HG03354 (cell line): Measurements from ENCODE around the gene KL.
A peak's percentile ranks its signal among the peaks of the same experiment; 100 is the strongest.

Source experiments
- ATAC-seq: cut with Tn5 transposase; IDR thresholded peaks from one replicate; pipeline ENCODE4 v1.9.1; 2021; ENCODE audit warnings: mild to moderate bottlenecking; ENCODE audit not compliant: unreplicated experiment, poor library complexity, severe bottlenecking

The KL gene

DNA sequence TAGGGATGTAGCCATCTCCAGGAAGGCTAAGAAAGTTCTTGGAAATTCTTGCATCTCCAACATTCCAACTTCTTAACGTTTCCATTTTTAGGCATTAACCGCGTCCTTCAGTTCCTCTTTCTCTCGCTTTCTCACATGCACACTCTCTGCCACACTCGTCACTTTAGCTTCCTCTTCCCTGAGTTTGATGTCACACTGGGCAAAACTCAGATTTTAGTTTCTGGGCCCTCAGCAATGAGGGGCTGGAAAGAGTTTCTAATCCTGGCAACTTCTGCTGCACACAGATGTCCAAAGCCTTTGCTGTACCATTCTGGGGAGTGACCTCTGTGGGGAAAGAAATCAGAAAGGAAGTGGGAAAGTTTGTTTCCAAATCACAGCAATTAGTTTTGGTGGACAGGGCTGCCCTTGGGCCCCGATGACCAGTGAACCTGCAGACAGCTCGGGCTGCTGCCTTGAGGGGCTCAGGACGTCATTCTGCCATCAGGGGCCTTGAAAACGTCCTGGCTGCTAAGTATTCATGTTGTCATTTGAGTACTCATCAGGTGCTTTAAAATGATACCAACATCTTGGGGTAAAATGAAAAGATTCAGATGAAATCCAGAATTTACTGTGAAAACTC, 89.3 kb downstream of the KL start:
- ATAC-seq: no peak

GRCh38 chr13:33106656-33107360, 90.6 kb downstream of the KL start:
- ATAC-seq: no peak

GRCh38 chr13:33107361-33107760, 91.1 kb downstream of the KL start:
- ATAC-seq: no peak

DNA sequence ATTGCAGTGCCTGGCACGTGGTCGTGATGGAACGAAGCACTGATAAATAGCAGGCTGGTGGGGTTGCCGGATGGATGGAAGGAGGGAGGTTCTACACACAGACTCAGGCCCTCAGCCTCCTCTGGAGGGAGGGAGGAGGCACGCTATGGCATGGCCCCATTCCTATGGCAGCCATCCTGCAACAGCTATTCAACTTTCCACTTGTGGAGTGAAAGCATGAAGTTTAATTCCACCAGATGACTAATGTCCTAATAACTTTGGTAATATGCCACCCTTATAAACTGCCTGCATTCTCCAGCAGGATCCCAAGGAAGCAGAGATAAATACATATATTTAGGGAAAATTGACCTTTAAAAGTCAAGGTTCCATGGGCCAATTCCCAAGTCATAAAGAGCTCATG, 92.4 kb downstream of the KL start:
- no peak for ATAC-seq

DNA sequence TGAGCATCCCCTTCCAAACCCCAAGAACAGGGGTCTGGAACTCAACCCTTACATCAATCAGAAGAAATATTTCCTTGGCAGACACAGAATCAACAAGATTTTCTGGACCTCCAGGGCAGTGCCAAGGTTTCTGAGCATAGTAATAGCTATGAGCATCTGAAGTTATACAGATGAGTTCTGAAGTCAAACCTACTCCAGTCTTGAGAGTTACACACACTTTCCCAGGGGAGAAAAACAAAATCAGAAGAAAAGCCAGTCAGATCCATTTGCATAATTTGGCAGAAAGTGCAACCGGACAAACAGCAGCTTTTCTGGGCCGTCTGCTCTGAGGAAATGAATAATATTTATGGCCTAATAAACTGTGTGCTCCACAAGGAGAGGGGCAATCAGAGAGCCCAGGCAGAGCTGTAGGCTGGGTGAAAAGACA, 93.1 kb downstream of the KL start:
- peak; percentile 27 for ATAC-seq

DNA sequence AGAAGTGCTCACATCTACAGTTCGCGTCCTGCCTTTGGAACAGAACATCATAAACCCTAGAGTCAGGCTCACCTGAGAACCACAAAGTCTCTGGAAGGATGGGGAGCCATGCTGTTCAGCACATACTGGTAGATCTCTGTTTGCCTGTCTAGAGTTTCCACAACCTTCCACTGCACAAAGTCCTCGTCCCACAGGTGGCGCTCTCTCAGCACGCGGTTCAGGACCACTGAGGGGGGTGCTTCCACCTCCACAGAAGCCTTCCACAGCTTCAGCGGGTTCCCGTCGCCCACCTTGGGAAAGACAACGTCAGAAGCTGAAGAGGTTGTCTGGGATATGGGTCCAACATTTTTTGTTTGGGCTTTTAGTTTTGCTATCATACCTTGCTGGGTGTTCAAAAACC, 93.6 kb downstream of the KL start:
- no peak for ATAC-seq

DNA sequence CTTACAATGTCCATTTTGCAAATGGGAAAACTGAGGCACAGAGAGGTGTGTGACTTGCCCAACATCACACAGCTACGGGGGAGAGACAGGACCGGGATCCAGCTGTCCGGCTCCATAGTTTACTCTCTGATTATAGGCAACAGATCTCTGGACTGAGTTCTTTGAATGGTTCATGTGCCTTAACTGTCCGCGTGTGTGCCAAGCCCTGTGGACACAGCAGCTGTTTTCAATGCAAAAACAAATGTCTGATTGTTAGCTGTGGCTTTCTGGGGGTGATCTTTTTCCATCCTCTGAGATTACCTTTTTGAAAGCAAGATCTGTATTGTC, 94.1 kb downstream of the KL start:
- no peak for ATAC-seq

GRCh38 chr13:33110713-33111413, 94.6 kb downstream of the KL start:
- peak; percentile 73 for ATAC-seq

DNA sequence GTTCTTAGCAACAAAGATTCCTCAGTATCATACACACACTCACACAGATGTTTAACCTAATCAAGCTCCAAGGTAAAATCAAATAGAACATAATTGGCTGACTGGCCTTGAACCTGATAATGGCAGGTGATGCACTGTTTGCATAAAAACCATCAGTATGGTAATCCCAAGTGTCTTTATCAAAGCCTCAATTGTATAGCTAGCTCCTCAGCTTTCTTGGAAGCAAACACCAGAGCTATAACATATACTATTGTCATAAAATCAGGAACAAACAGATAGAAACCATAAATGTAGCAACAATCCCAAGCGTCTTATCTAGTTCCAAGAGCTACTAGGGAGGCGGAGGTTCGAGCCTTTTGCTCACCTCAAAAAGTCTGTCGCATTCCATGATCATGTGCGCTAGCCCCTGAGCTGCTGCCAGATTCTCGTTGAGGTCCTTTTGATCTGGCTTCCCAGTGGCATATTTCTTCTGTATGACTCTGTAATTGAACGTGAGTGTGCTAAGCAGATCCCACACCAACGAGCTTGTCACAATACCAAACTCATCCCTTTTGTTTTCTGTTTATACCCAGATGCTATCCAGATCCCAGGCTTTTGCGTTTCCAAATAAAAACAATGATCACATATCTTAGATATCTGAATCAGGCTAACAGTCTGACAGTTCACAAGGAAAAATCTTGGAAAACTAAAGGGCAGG, 95.3 kb downstream of the KL start:
- peak; percentile 33 for ATAC-seq

DNA sequence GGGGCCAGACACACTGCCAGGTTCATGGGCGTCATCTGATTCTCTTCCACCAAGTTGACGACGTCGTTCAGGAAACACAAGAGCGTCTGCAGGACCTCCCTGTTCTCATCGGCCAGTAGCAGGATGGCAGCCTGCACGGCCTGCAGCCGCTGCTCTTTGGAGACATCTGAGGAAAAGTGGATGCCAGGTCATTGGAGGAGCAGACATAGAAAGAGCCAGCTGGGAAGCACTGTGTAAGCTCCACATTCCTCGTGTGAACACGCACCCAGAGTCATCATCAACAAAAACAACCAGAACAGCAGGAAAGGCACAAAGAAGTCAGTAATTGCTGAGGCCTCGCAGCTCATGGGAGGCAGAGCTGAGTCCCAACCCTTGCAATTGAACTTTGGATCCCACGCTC, 96.5 kb downstream of the KL start:
- no peak for ATAC-seq

- no peak for ATAC-seq
Observed at GRCh38 chr13:33114146-33114545, 97.9 kb downstream of the KL start.

- ATAC-seq: no peak
Observed at GRCh38 chr13:33115274-33115673, 99.1 kb downstream of the KL start.
